Sciatic nerve (tissue), 2 donors: ENCODE measurements around the gene CLASP1. TPM values are rescaled to one million over a fixed set of nuclear protein-coding genes. Genes with fewer than 3 reads are reported as not detected.
"Not testable (repeated sequence)": the region's sequence is repeated elsewhere in the genome, so short reads cannot be mapped to it uniquely, and the experiment has no call there.

Experiments used
- ATAC-seq: fragments of 200-7000 bp; cut with Tn5 transposase; one replicate; pipeline ENCODE4 v1.9.1; 2020; ENCODE audit warnings: mild to moderate bottlenecking, moderate library complexity
- DNase-seq: peaks from one replicate; pipeline ENCODE4 v3.0.0-alpha.2; 2020; ENCODE audit warnings: low spot score
- intact Hi-C: fragments of 100-400 bp; cut with DNase I; formaldehyde crosslinking; loops from one replicate; pipeline ENCODE4 v1.14.2; 2022
- total RNA-seq: library from RNA; stranded (reverse); fragmentation: NEBNext Ultra II Directional; extraction: Animal tissue kit (Norgen Biotek cat#: 25700); gene quantifications from one replicate; pipeline ENCODE4 v1.2.1, GENCODE V29; 2021
- donor health status: DM: no; HTN: no; CAD: no.
- donor health status: DM: no; HTN: no; CAD: no.

The CLASP1 gene
- 72.7 TPM for total RNA-seq

- ATAC-seq (peak; percentile 72), DNase-seq (no peak)
- intact Hi-C loops, result no loop called here
These were observed at the start of gene CLASP1 for GRCh38 chr2:121649149-121649595. CLASP1 (minus strand) TSS chr2:121649462; CDS start chr2:121605895, 43,567 bp downstream.

- ATAC-seq, result no peak
- intact Hi-C loops, result no loop called here
These were observed 49.2 kb upstream of the CLASP1 start for GRCh38 chr2:121698318-121698930.

GRCh38 chr2:121697108-121697631, 47.9 kb upstream of the CLASP1 start:
- ATAC-seq, result no peak
- no peak for DNase-seq
- intact Hi-C loops, result no loop called here

More at GRCh38 chr2:121698318-121698930, 49.2 kb upstream of the CLASP1 start:
- no peak for DNase-seq

- DNase-seq, result no peak
- intact Hi-C loops, result no loop called here
- ATAC-seq, result no peak
These were observed 47.2 kb upstream of the CLASP1 start for GRCh38 chr2:121696410-121696930.

- no peak for ATAC-seq
- no peak for DNase-seq
- intact Hi-C loops, result no loop called here
These were observed 45.8 kb upstream of the CLASP1 start for GRCh38 chr2:121695171-121695451.

- intact Hi-C loops, result no loop called here
- peak; percentile 51 for ATAC-seq
- no peak for DNase-seq
These were observed 45.3 kb upstream of the CLASP1 start for GRCh38 chr2:121694398-121695170.

- intact Hi-C loops, ATAC-seq, DNase-seq: not testable (repeated sequence)
These were observed 41.3 kb upstream of the CLASP1 start for GRCh38 chr2:121690572-121690971.

- intact Hi-C loops, result no loop called here
- DNase-seq (no peak), ATAC-seq (no peak)
These were observed 40.8 kb upstream of the CLASP1 start for GRCh38 chr2:121690095-121690494.

GRCh38 chr2:121689356-121689755, 40.1 kb upstream of the CLASP1 start:
- intact Hi-C loops, result no loop called here
- peak; percentile 77 for ATAC-seq
- no peak for DNase-seq

- ATAC-seq (no peak), DNase-seq (no peak)
- intact Hi-C loops, result no loop called here
These were observed 39.6 kb upstream of the CLASP1 start for GRCh38 chr2:121688820-121689219.

- DNase-seq (no peak), ATAC-seq (no peak)
- intact Hi-C loops, result no loop called here
These were observed 37.6 kb upstream of the CLASP1 start for GRCh38 chr2:121686902-121687301.

GRCh38 chr2:121686218-121686617, 37.0 kb upstream of the CLASP1 start:
- no peak for DNase-seq
- intact Hi-C loops, result no loop called here

GRCh38 chr2:121682396-121683298, 33.4 kb upstream of the CLASP1 start:
- no peak for ATAC-seq
- intact Hi-C loops, result no loop called here
- no peak for DNase-seq

More at GRCh38 chr2:121686218-121686617, 37.0 kb upstream of the CLASP1 start:
- no peak for ATAC-seq

GRCh38 chr2:121677855-121678254, 28.6 kb upstream of the CLASP1 start:
- no peak for DNase-seq
- intact Hi-C loops, result no loop called here

GRCh38 chr2:121671621-121672020, 22.4 kb upstream of the CLASP1 start:
- DNase-seq, ATAC-seq, intact Hi-C loops: not testable (repeated sequence)

More at GRCh38 chr2:121677855-121678254, 28.6 kb upstream of the CLASP1 start:
- ATAC-seq, result no peak

GRCh38 chr2:121670181-121670580, 20.9 kb upstream of the CLASP1 start:
- ATAC-seq (no peak), DNase-seq (no peak)
- intact Hi-C loops, result no loop called here

- DNase-seq, result no peak
- intact Hi-C loops, result no loop called here
- no peak for ATAC-seq
These were observed 18.4 kb upstream of the CLASP1 start for GRCh38 chr2:121667618-121668017.

- DNase-seq (no peak), ATAC-seq (no peak)
- intact Hi-C loops, result no loop called here
These were observed 16.8 kb upstream of the CLASP1 start for GRCh38 chr2:121666042-121666441.

- ATAC-seq, result no peak
- intact Hi-C loops, result no loop called here
- no peak for DNase-seq
These were observed 16.2 kb upstream of the CLASP1 start for GRCh38 chr2:121665504-121665903.
